ENCODE results near the gene DLG2. TPM values are rescaled to one million over a fixed set of nuclear protein-coding genes. Genes with fewer than 3 reads are reported as not detected.

The DLG2 gene
- total and polyA plus RNA-seq, 7 donors = 0.60 to 25.8 (median 9.7) TPM; not detected in 1

- Histone ChIP-seq H3K4me1 (peaks cover 0 to 7% (median 0%) of the 10 kb centered on the region in 4 donors), H3K27ac (no peak overlapping the region), H3K27me3 (no peaks in the 10 kb centered on the region), H3K9me3 (no peaks in the 10 kb centered on the region), H3K4me3 (no peak overlapping the region), H3K36me3 (no peaks in the 10 kb centered on the region)
- no peak for TF ChIP-seq POLR2A (IDR thresholded peaks at IDR 0.05)
- no peak for TF ChIP-seq POLR2AphosphoS5 (IDR thresholded peaks at IDR 0.05)
- no peak for TF ChIP-seq EP300 (IDR thresholded peaks at IDR 0.05)
- TF ChIP-seq CTCF (IDR thresholded peaks at IDR 0.05) = no peak
- intact Hi-C loops (cut with DNase I) = no loop called here
- no peak for DNase-seq
Observed at GRCh38 chr11:84857746-84858145, 769.4 kb downstream of the DLG2 start.

DNA sequence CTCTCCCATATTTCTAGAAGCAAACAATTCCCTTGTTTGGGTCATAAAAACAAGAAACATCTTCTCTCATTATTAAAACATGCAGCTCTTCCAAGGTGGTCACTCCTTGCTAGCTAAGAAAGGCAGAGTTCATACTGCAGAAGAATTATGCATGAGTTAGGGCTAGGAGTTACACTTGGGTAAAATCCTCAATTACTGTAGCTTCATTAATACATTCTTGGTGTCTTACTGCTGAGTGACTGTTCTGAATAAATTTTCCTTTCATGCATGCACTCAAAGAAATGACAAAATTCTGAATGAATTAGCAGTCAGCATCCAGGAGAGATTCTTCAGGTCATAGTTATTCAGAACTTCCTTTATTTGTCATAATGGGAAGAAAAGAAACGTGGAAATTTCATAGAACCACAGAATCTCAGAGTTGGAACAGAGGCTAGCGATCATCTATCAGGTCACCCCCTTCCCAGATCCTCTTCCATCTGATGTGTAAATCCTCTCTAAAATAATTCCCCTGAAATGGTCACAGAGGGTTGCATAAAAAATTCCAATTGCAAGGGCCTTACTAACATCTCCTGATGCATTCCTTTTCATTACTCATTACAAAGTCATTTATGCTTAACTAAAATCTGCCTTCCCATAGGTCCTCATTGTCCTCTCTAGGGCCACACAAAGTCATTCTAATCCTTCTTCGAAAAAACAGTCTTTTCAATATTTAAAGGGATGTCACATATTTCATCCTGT lies 771.5 kb downstream of the DLG2 start:
- intact Hi-C loops (cut with DNase I) = no loop called here
- WGBS, 2 donors = 84 to 94% methylated on average over 3 of the region's 3 CpGs
- Histone ChIP-seq H3K4me1 (peaks cover 0 to 7% (median 0%) of the 10 kb centered on the region in 4 donors), H3K36me3 (no peaks in the 10 kb centered on the region), H3K4me3 (no peak overlapping the region), H3K9me3 (no peaks in the 10 kb centered on the region), H3K27ac (no peak overlapping the region), H3K27me3 (no peaks in the 10 kb centered on the region)
- no peak for TF ChIP-seq POLR2A (IDR thresholded peaks at IDR 0.05)
- TF ChIP-seq EP300 (IDR thresholded peaks at IDR 0.05) = no peak
- TF ChIP-seq CTCF (IDR thresholded peaks at IDR 0.05) = no peak
- TF ChIP-seq POLR2AphosphoS5 (IDR thresholded peaks at IDR 0.05) = no peak
- DNase-seq = no peak

DNA sequence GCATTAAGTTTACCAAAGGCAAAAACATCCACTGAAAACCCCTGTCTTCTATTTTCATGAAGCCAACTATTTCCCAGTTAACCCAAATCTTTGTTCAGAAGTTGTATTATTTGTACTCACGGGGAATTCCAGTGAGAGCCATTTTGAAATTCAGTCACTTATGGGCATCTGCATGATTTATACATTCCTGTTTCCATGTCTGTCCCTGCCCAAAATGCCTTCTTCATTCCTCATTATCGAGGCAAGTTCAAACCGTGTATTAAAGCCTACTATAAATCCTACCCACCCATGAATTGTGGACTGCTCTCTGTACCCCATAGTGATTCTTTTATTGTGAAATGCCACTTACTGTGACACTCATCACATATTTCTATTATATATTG lies 772.7 kb downstream of the DLG2 start:
- Histone ChIP-seq H3K27me3 (no peaks in the 10 kb centered on the region), H3K36me3 (no peaks in the 10 kb centered on the region), H3K27ac (no peak overlapping the region), H3K4me1 (peaks cover 0 to 7% (median 0%) of the 10 kb centered on the region in 4 donors), H3K4me3 (no peak overlapping the region), H3K9me3 (no peaks in the 10 kb centered on the region)
- intact Hi-C loops (cut with DNase I) = no loop called here
- DNase-seq = no peak
- TF ChIP-seq EP300 (IDR thresholded peaks at IDR 0.05) (no peak), POLR2A (IDR thresholded peaks at IDR 0.05) (no peak), CTCF (IDR thresholded peaks at IDR 0.05) (no peak), POLR2AphosphoS5 (IDR thresholded peaks at IDR 0.05) (no peak)
- 93 to 94% methylated on average over 3 of the region's 3 CpGs for WGBS, 2 donors

GRCh38 chr11:84853841-84854497 lies 773.2 kb downstream of the DLG2 start:
- Histone ChIP-seq H3K36me3 (no peaks in the 10 kb centered on the region), H3K4me1 (peaks cover 0 to 7% (median 0%) of the 10 kb centered on the region in 4 donors)

More at GRCh38 chr11:84853841-84854497, 773.2 kb downstream of the DLG2 start:
- TF ChIP-seq POLR2AphosphoS5 (IDR thresholded peaks at IDR 0.05) (no peak), CTCF (IDR thresholded peaks at IDR 0.05) (no peak), EP300 (IDR thresholded peaks at IDR 0.05) (no peak), POLR2A (IDR thresholded peaks at IDR 0.05) (no peak)
- Histone ChIP-seq H3K27ac (no peak overlapping the region), H3K4me3 (no peak overlapping the region), H3K27me3 (no peaks in the 10 kb centered on the region), H3K9me3 (no peaks in the 10 kb centered on the region)
- WGBS, 2 donors = 60 to 77% methylated on average over 1 of the region's 1 CpG
- intact Hi-C loops (cut with DNase I) = no loop called here
- DNase-seq = no peak

All from sigmoid colon (tissue), 7 donors.